ENCODE measurements around the gene PLCB4.
A peak's percentile ranks its signal among the peaks of the same experiment; 100 is the strongest.

PLCB4 gene

GRCh38 chr20:9413001-9413400 is 344.1 kb downstream of the PLCB4 start:
- no peak for DNase-seq

GRCh38 chr20:9415426-9415825 is 346.5 kb downstream of the PLCB4 start:
- DNase-seq, result no peak

GRCh38 chr20:9416421-9416820 is 347.5 kb downstream of the PLCB4 start:
- DNase-seq, result no peak

- no peak for DNase-seq
Measured at GRCh38 chr20:9417665-9418064, 348.8 kb downstream of the PLCB4 start.

DNA sequence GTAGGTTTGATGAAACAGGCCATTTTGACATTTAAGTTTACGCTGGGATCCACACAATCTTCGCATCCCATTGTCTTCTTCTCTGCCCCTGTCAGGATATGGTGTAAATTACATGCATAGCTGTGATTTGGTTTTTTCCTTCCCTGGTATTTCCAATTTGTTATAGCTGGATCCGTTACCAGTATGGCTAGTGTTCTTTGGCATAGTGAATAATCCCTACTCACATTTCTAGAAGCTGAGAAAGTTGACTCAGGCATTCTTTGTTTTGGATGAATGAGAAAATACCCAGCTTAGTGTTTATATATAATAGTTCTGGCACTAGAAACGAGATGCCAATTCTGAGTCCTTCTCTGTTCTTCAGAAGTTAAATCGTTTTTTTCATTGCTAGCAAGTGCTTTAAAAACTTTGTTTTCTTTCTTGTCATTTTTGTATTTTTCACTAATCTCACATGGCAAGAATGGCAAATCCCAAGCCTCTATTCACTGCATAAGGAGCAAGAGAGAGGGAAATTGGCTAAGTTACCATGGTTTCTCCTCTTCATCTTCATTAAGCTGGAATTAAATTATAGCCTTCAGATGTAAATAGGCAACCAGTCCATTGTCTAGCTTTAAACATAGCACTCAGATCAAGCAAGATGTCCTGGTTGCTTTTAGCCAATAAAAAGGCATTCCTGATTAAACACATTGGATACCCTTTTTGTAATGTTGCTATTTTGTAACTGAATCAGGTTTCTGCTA is 353.6 kb downstream of the PLCB4 start:
- no peak for DNase-seq

DNA sequence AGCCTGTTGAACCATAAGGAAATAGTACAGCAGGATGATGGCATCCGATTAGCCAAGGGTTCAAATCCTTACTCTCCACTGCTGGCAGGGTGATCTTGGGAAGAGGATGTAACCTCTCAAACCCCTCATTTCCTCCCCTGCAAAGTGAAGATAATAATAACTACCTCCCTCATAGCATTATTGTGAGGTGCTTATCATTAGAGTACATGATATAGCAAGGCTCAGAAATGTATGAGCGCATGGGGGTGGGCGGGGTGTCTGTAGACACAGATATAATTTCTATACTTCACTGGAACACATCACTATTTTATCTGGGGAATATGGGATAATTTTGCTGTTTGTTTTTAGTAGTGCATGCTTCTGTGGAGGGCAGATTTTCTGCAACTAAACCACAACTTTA is 355.7 kb downstream of the PLCB4 start:
- DNase-seq, result peak; percentile 66

GRCh38 chr20:9427430-9428291 is 358.8 kb downstream of the PLCB4 start:
- peak; percentile 45 for DNase-seq

DNA sequence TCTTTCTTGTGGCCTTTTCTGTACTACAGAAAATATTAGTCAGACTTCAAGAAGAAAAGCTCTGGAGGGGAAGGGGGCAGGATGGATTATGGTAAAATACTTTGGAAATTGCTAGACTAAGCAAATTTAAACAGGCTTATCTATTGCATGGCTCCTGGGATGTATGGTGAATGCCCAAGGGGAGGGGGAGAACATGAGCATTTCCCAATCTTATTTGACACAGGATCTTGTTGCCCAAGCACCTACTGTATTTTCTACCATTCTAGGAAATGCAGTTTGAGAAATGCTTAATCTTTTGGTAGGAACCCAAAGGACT is 359.4 kb downstream of the PLCB4 start:
- no peak for DNase-seq

- no peak for DNase-seq
Measured at GRCh38 chr20:9439806-9440205, 370.9 kb downstream of the PLCB4 start.

GRCh38 chr20:9440892-9441291 is 372.0 kb downstream of the PLCB4 start:
- no peak for DNase-seq

- DNase-seq, result no peak
Measured at GRCh38 chr20:9441948-9442347, 373.1 kb downstream of the PLCB4 start.

GRCh38 chr20:9442858-9443257 is 374.0 kb downstream of the PLCB4 start:
- DNase-seq, result no peak

GRCh38 chr20:9444921-9445320 is 376.0 kb downstream of the PLCB4 start:
- DNase-seq, result no peak

DNA sequence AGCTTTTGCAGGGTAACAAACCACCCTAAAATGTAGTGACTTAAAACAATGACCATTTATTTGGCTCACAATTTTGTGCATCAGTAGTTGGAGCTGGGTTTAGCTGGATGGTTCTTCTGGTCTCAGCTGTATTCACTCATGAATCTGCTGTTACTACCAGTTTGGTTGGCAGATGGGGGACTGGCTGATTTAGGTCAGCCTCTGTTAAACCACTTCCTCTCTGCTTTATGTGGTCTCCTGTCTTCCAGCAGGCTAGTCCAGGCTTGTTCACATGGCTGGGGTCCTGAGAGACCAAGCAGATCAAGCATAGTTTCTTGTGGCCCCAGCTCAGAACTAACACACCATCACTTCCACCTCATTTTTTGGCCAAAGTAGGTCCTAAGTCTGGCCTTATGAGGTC is 378.3 kb downstream of the PLCB4 start:
- DNase-seq, result no peak

GRCh38 chr20:9453201-9453600 is 384.3 kb downstream of the PLCB4 start:
- no peak for DNase-seq

DNA sequence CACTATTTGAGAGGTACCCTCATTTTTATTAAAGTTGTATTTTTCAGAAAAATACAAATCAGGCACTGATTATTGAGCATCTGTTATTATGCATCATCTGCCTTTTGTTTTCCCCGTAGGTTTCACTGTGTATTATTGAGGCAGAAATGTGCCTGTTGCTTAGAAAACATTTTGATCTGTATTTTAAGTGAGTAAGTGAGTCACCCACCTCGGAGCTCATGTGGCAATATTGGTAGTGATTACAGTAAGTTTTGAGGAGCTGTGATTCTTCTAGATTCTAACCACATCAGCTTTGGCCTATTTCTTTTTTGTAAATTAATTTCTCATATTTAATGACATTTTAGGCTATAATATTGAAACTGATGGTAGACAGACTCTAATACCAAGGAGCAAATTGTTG is 385.9 kb downstream of the PLCB4 start:
- DNase-seq, result no peak

DNA sequence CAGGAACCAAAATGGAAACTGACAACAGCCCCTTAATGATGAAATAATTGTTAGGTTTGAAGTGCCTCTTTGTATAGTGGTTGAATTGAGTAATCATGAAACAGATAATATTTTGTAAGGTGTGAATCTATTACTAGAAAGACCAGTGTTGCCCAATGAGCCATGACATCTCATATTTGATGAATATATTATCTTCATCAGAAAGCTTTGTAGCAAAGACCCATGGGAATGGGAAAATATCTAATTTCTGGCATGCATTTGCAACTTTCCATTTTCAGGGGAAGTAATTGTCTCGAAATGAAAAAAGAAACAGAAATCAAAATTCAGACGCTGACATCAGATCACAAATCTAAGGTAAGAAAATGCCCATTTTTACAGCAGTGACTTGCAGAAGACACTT is 388.2 kb downstream of the PLCB4 start:
- no peak for DNase-seq

- peak; percentile 31 for DNase-seq
Measured at GRCh38 chr20:9458138-9458796, 389.4 kb downstream of the PLCB4 start.

DNA sequence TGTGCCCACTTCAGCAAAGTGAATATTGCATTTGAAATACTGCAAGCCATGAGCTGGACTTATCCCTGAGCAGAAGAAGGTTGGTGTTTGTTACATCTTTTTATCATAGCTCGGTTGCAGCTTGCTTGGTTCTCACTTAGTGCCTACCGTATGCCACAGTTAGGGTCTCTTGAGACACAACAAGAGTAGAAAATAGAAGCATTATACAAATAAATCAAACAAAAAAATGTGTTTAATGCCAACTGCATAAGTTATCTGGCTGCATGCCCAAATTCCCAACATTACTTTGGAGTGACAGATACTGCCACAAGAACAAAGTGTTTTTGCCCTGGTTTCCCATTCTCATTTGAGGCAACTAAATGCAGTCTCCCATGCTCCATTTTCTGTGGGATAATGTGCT is 391.6 kb downstream of the PLCB4 start:
- no peak for DNase-seq

DNA sequence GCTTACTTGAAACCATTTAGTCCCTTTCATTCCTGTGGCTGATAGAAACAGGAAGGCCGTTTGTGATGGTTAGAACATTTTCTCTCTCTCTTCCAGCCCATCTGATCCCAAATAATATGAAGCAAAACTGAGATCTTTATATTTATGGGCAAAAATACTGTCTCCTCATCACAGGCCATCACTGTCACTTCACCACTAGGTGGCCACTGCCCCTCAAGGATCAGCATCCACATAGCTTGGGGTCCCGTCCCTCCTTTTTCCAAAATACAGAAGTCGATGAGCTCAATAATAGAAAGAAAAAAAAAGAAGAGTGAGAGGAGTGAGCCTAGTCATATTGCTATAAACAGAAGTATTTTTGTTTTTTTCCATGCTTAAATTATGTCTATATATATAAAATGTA is 399.1 kb downstream of the PLCB4 start:
- DNase-seq, result peak; percentile 4

- DNase-seq, result no peak
Measured at GRCh38 chr20:9474835-9475415, 406.0 kb downstream of the PLCB4 start.

- no peak for DNase-seq
Measured at GRCh38 chr20:9475456-9475855, 406.6 kb downstream of the PLCB4 start.

GRCh38 chr20:9476174-9476573 is 407.3 kb downstream of the PLCB4 start:
- DNase-seq, result no peak

DNA sequence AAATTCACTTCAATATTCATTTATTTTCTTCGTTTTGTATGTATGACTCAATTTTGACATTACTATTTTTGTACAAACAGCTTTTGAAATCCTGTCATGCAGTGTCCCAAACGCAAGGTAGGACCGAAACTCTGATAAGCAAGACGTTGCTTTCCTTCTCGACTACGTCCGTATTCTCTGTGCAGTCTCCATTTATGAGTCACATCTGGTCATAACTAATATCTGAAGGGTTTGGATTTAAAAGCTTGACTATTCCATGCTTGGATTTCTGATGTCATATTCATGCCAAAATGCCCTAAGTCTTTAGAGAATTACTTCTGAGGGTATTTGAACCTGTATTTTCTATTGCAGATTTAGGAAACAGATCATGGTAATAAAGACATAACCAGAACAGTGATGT is 407.8 kb downstream of the PLCB4 start:
- DNase-seq, result no peak
